Esophagus muscularis mucosa (tissue), 4 donors: ENCODE results near the gene FADD. TPM values are rescaled to one million over a fixed set of nuclear protein-coding genes. Genes with fewer than 3 reads are reported as not detected.
A peak's percentile ranks its signal among the peaks of the same experiment; 100 is the strongest.

ENCODE experiments used
- DNase-seq: peaks from one replicate; pipeline ENCODE4 v3.0.0-alpha.2; 2017; ENCODE audit errors: extremely low spot score
- H3K27ac ChIP-seq, 4 donors: fragments of 200-600 bp; sonication (generic); replicated peaks in 1 of 4; 1 replicate in 3 of 4; 2 replicates in 1 of 4; pipeline ENCODE4 v1.5.1; 2016 to 2019; ENCODE audit warnings: mild to moderate bottlenecking in 1 of 4
- H3K27me3 ChIP-seq, 4 donors: fragments of 200-600 bp; sonication (generic); one replicate each; pipeline versions ENCODE4 v1.5.1 to v1.6.0; 2016 to 2019
- H3K36me3 ChIP-seq, 4 donors: fragments of 200-600 bp; sonication (generic); one replicate each; pipeline ENCODE4 v1.5.1; 2016 to 2019
- H3K4me1 ChIP-seq, 4 donors: fragments of 200-600 bp; sonication (generic); one replicate each; pipeline ENCODE4 v1.5.1; 2016 to 2019
- H3K4me3 ChIP-seq, 4 donors: fragments of 200-600 bp; sonication (generic); 1 replicate in 2 of 4; 2 replicates in 2 of 4; pipeline ENCODE4 v1.5.1; 2016 to 2019; ENCODE audit warnings: mild to moderate bottlenecking in 4 of 4, moderate library complexity in 1 of 4
- H3K9me3 ChIP-seq, 4 donors: fragments of 200-600 bp; sonication (generic); 1 replicate in 3 of 4; 2 replicates in 1 of 4; pipeline ENCODE4 v1.5.1; 2016 to 2019
- EP300 ChIP-seq: sonication (generic); formaldehyde crosslinking; IDR thresholded peaks from one replicate; pipeline ENCODE4 v1.6.1; 2017; ENCODE audit warnings: antibody characterized with exemption
- POLR2A ChIP-seq: fragments of 450-650 bp; IDR thresholded peaks from one replicate; pipeline ENCODE4 v1.6.1; 2017; ENCODE audit warnings: antibody characterized with exemption, moderate library complexity, mild to moderate bottlenecking, low read depth
- POLR2AphosphoS5 ChIP-seq, 2 donors: sonication (generic); formaldehyde crosslinking; IDR thresholded peaks; one replicate each; pipeline ENCODE4 v1.6.1; 2017; ENCODE audit warnings: antibody characterized with exemption in 2 of 2
- WGBS: methylation state at CpG from one replicate; pipeline ENCODE4 v1.1.5; 2018; 5-methylcytosine and 5-hydroxymethylcytosine counted together
- intact Hi-C: fragments of 100-400 bp; cut with DNase I; formaldehyde crosslinking; loops from one replicate; pipeline ENCODE4 v1.15.1; 2023
- total RNA-seq, 4 donors: library from RNA; depleted of rRNA; stranded (reverse); fragments of >200 nt; gene quantifications; one replicate each; pipeline versions ENCODE4 v1.1.0 to v1.2.1, GENCODE V29; 2016
- TF ChIP-seq, protein P1 (sequence below), 3 experiments: fragments of 200-600 bp in 2 of 3; fragments of 450-650 bp in 1 of 3; sonication (generic) in 2 of 3; IDR thresholded peaks; one replicate each; pipeline ENCODE4 v1.5.1; 2017 to 2019; ENCODE audit warnings: antibody characterized with exemption in 3 of 3, mild to moderate bottlenecking in 2 of 3, moderate library complexity in 1 of 3

The FADD gene
- total RNA-seq, 4 donors from 2014 or later: 14.5 to 33.3 (median 21.5) TPM

- intact Hi-C loops: no loop called here
- no peaks in the 10 kb centered on the region for H3K36me3 ChIP-seq
- TF ChIP-seq, protein P1, sequence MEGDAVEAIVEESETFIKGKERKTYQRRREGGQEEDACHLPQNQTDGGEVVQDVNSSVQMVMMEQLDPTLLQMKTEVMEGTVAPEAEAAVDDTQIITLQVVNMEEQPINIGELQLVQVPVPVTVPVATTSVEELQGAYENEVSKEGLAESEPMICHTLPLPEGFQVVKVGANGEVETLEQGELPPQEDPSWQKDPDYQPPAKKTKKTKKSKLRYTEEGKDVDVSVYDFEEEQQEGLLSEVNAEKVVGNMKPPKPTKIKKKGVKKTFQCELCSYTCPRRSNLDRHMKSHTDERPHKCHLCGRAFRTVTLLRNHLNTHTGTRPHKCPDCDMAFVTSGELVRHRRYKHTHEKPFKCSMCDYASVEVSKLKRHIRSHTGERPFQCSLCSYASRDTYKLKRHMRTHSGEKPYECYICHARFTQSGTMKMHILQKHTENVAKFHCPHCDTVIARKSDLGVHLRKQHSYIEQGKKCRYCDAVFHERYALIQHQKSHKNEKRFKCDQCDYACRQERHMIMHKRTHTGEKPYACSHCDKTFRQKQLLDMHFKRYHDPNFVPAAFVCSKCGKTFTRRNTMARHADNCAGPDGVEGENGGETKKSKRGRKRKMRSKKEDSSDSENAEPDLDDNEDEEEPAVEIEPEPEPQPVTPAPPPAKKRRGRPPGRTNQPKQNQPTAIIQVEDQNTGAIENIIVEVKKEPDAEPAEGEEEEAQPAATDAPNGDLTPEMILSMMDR (IDR thresholded peaks at IDR 0.05): peak in 1 of 3 experiments; percentile 41
- TF ChIP-seq EP300: no peak
- no peaks in the 10 kb centered on the region for H3K9me3 ChIP-seq
- 88% methylated on average over 33 of the region's 39 CpGs for WGBS
- H3K27ac ChIP-seq: no peak overlapping the region
- H3K4me3 ChIP-seq: no peak overlapping the region
- DNase-seq: no peak
- H3K4me1 ChIP-seq: no peaks in the 10 kb centered on the region
- H3K27me3 ChIP-seq: peaks cover 0 to 6% (median 0%) of the 10 kb centered on the region in 4 donors
Observed at GRCh38 chr11:70176940-70177689, 26.0 kb upstream of the FADD start.

DNA sequence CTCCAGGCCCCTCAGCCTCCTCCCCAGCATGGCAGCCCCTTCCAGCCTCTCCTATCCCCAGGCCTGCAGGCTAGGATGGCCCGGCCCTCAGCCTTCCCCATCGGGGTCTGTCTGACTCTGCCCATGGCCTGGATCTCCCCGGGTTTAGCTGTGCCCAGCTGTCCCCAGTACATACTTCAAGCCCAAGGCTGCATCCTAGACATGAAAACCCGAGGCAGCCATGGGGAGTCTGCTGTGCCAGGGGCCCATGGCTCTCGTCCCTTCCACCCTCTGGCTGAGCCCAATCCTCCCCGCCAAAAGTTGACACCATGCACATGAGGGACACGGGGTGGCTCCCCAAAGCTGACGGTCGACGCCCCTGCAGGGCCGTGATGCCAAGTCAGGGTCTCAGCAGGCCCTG lies 22.2 kb upstream of the FADD start:
- peaks cover 0 to 15% (median 0%) of the 10 kb centered on the region in 4 donors for H3K27me3 ChIP-seq
- 79% methylated on average over 4 of the region's 11 CpGs for WGBS
- H3K9me3 ChIP-seq: no peaks in the 10 kb centered on the region
- no peak overlapping the region for H3K27ac ChIP-seq
- TF ChIP-seq, protein P1 (IDR thresholded peaks at IDR 0.05): no peak
- no peak overlapping the region for H3K4me3 ChIP-seq
- H3K4me1 ChIP-seq: no peaks in the 10 kb centered on the region
- no peak for DNase-seq
- intact Hi-C loops: no loop called here
- peaks cover 0 to 3% (median 0%) of the 10 kb centered on the region in 4 donors for H3K36me3 ChIP-seq

- WGBS: 91% methylated on average over 14 of the region's 18 CpGs
- TF ChIP-seq POLR2AphosphoS5 (IDR thresholded peaks at IDR 0.05) (no peak), EP300 (no peak), POLR2A (no peak)
- Histone ChIP-seq H3K27me3 (peaks cover 0 to 25% (median 0%) of the 10 kb centered on the region in 4 donors), H3K9me3 (no peaks in the 10 kb centered on the region), H3K36me3 (peaks cover 0 to 3% (median 0%) of the 10 kb centered on the region in 4 donors), H3K4me1 (no peaks in the 10 kb centered on the region), H3K4me3 (no peak overlapping the region), H3K27ac (no peak overlapping the region)
- intact Hi-C loops: no loop called here
- DNase-seq: no peak
Observed at GRCh38 chr11:70182266-70182665, 20.8 kb upstream of the FADD start.

- TF ChIP-seq, protein P1 (IDR thresholded peaks at IDR 0.05): no peak
- TF ChIP-seq POLR2A (no peak), POLR2AphosphoS5 (IDR thresholded peaks at IDR 0.05) (no peak), EP300 (no peak)
- Histone ChIP-seq H3K36me3 (peaks cover 0 to 3% (median 0%) of the 10 kb centered on the region in 4 donors), H3K9me3 (no peaks in the 10 kb centered on the region), H3K27ac (no peak overlapping the region), H3K4me1 (no peaks in the 10 kb centered on the region), H3K4me3 (no peak overlapping the region), H3K27me3 (peaks cover 0 to 25% (median 0%) of the 10 kb centered on the region in 4 donors)
- no peak for DNase-seq
- 83% methylated on average over 1 of the region's 1 CpG for WGBS
- intact Hi-C loops: no loop called here
Observed at GRCh38 chr11:70183032-70183431, 20.1 kb upstream of the FADD start.

- intact Hi-C loops: no loop called here
- WGBS: 89% methylated on average over 9 of the region's 11 CpGs
- H3K27me3 ChIP-seq: peaks cover 0 to 25% (median 0%) of the 10 kb centered on the region in 4 donors
- H3K4me1 ChIP-seq: no peaks in the 10 kb centered on the region
- H3K27ac ChIP-seq: no peak overlapping the region
- TF ChIP-seq POLR2AphosphoS5 (IDR thresholded peaks at IDR 0.05) (no peak), POLR2A (no peak), EP300 (no peak)
- TF ChIP-seq, protein P1 (IDR thresholded peaks at IDR 0.05): no peak
- peaks cover 0 to 3% (median 0%) of the 10 kb centered on the region in 4 donors for H3K36me3 ChIP-seq
- no peak overlapping the region for H3K4me3 ChIP-seq
- no peaks in the 10 kb centered on the region for H3K9me3 ChIP-seq
- no peak for DNase-seq
Observed at GRCh38 chr11:70183483-70184176, 19.5 kb upstream of the FADD start.
